T47D (cell line): ENCODE measurements around the gene COL24A1.

ENCODE experiments used
- DNase-seq, 2 experiments: peaks; one replicate each; pipeline versions ENCODE4 v3.0.0 to v3.0.0-alpha.2; 2011 to 2012; ENCODE audit warnings: low read depth in 1 of 2, low spot score in 1 of 2
- JUND ChIP-seq: IDR thresholded peaks from 2 replicates; pipeline ENCODE4 v1.6.1; 2012; ENCODE audit warnings: low read depth
- in situ Hi-C: cut with HindIII; loops from 2 replicates; pipeline ENCODE4 v1.10.0; 2016; ENCODE audit warnings: low sequenced_read_pairs, low pct_unique_long_range_greater_than_20kb

COL24A1 gene

DNA sequence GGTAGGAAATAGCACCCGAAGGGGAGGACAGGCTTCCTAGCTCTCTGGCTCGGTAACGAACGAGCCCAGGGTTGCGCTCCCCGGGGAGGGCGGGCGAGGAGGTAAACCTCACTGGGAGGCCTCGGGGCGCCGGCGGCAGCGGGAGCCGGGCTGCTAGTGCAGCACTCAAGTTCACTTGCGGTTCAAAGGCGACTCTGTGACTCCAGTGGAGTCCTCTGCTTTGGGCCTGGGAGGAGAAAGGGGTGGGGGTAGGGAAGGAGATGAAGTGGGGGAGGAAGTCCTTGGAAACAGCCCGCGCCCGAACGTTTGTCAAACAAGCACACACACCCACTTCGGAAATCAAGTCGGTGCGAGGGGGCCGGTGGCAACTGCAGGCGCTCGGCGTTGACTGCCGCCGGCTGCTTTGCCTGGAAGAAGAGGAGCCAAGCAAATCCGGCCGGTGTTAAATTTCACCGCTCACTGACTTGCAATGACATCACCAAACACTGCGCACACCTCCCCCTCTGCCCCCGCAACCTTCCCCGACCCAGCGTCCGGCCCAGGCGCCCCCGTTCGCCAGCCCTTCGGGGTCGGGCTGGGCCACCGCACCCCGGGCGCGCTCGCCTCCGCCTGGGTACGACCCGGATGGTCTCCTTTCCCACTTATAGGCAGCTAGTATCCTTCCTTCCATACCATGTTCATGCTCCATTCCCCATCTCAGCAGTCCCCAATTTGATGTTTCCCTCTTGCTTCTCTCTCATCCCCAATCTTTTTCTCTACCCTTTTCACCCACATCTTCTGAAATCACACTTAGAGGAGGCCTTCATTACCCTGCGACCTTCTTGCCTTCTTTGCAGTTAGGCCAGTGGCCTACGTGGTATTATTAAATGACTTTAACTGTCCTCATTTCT lies at the start of gene COL24A1:
Gene COL24A1, minus strand, starts transcription at position 207 of the 890 bp plus-strand sequence. CDS start 376 bp downstream, outside the sequence.
- no peak for TF ChIP-seq JUND
- no peak for DNase-seq
- in situ Hi-C loops: no loop called here

DNA sequence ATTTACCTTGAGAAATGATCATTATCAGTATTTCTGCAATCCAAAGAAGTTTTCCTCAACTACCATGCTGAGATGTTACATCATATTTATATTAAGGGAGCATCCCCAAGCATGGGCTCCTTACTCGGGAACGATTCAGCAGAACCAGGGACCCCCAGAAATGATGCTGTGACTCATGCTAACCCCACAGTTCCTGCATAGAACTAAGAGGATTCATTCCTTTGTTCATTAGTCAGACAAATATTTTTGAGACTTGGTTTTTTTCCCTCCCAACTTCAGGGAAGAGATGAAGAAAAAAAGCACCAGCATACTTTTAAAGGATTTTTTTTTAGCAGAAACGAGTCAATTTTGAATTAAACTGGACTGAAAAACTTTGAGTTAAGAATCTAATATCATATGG lies 49.2 kb upstream of the COL24A1 start:
- in situ Hi-C loops: no loop called here
- TF ChIP-seq JUND: no peak
- no peak for DNase-seq

DNA sequence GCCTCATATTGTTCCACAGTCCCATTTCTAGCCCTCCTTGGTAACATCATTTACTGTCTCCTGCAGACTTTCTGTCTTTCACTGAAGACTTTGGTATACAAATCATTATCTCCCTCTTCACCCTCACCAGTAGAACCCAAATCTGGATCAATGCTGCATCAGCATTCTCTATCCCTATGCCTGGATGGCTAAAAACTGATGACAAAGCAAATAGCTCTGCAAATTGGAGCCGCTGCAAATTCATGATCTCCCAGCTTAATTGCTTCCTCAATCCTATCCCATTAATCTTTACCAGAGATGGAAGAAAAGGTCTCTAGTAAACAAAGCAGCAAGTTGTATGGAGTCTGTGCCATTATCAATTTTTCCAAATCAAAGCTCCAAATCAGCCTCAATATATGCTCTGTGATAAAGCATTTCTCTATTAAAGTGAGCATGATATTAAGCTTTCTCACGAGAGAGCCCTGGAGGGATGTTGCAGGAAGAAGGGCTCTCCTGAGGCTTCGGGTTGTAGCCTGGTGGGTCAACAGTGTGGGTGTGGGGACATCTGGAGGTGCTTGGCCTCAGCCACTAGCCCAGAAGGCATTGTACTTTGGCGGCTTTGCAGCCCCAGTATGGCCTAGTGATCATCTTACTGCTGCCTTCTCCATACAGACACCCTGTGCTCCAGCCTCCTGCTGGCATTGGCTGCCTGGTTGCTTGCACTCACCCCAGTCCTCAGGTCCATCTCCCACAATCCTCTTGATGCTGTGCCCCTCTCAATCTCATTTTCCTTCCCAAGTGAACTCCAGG lies 46.2 kb upstream of the COL24A1 start:
- DNase-seq: no peak
- in situ Hi-C loops: no loop called here
- no peak for TF ChIP-seq JUND

DNA sequence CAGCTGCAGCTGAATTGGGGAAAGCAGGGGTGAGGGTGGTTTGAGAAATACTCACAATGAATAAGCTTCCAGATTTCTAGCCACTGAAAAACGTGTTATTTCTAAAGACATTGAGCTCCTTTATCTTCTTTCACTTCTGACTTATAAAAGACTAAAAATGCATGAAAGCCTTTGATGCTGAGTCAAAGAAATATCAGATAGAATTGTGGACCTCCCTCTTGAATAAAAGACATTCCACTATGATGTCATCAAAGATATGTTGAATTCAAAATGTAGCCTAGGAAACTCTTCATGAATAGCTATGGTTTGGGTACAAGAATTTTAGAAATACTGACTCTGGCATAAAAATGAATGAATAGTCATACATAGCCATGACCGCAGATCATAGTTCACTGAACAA lies 44.7 kb upstream of the COL24A1 start:
- TF ChIP-seq JUND: no peak
- DNase-seq: no peak
- in situ Hi-C loops: no loop called here

DNA sequence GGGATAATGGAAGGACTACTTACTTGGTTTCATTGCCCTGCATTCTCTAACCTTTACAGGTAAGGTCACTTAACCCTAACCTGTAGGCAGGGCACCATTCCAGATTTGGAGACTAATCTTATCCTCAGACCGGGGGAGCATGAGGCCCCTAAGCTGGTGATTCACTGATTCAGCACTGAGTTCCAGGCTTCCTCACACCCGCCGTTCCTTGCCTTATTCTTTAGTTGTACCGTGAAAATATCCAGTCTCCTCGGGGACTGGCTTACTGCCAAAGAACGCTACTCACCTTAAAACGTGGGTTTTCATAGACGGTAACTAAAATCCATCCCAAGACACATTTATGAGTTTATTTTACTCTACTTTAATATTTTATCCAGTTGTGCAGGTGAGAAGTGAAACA lies 44.3 kb upstream of the COL24A1 start:
- in situ Hi-C loops: no loop called here
- no peak for DNase-seq
- TF ChIP-seq JUND: no peak

DNA sequence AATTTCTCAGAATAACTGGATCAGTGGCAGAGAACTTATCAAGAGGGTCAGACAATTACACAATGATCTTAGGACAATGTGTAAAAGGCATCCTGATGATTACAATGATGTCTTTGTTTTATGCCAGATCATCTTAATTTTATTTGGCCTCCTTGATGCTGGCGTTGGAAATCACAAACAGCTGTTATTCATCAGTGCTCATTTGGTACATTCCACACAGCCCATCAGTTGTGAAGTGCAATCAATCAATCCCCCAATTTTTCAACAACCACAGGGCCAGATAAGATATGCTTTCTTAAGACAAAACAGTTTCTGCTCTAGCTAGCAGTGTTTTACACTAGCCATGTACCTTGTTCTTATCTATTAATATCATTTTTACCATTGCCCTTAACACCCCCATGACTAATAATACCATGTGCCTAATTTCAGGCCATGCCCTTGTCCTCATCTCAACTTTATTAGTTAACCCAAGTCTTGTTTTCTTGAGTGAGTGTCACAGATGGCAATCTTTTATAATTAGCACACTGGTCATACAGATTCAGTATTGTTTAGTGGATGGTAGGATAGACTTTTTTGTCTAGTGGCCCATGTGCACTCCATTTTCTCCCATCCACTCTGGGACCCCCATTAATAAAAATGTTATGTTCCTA lies 40.8 kb upstream of the COL24A1 start:
- DNase-seq: no peak
- no peak for TF ChIP-seq JUND
- in situ Hi-C loops: no loop called here

DNA sequence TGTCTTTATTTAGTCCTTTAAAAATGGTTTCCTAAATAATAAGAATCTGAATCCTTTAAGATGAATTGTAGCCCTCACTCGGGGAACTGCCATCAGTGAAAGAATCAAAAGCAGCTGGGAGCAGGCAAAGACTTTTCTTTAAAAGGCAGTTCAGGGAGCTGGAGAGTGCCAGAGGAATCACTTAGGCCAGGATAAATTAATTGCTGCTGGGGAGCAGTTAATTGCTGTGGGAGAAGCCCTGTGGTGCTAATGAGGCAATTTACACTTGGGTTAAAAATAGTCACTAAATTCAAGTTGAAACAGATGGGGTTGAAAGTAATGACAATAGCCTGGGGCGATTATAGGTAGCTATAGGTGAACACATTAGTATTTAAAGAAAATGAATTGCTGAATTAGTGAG lies 38.7 kb upstream of the COL24A1 start:
- DNase-seq: no peak

DNA sequence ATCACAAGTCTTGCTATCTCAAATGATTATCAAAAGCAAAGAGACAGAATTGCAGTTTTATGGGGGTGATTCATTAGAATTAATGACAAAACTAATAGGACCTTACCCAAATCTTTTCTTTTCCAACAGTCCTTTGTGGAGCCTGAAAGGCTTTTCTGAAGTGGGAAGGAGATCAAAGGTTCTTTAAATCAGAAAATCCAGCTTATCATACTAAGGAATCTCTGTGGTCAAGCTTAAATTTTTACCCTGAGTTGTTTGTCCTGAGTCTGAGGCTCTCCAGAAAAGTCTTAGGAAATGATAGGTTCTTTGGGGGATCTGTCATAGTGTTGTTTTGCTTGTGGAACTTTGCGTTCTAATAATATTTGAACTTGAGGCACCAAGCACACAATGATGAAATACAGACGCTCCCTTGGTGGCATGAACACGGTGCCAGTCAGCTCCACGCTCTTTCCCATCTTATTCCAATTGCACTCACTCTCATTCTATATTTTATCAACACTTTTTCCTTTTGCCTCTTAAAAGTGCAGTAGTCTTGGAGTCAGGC lies 38.0 kb upstream of the COL24A1 start:
- no peak for TF ChIP-seq JUND
- in situ Hi-C loops: no loop called here
- DNase-seq: no peak

More for the DNA sequence above, 38.7 kb upstream of the COL24A1 start:
- no peak for TF ChIP-seq JUND
- in situ Hi-C loops: no loop called here

DNA sequence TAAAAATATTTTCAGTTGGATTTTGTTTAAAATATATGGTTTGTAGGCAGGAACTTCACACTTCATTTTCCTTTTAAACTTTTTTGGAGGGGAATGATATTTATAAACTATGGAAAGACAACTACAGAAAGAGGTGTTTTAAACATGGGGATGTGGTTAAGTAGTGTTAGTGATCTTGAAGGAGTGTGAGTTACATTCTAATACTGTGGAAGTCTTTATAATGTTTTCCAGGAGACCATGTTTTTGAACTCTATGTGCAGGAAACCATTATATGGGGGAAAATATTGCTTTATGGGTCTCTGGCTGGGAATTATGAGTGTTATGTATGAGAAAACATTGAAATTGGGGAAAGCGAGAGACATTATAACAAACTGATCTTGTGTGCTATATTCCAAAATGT lies 35.8 kb upstream of the COL24A1 start:
- DNase-seq: no peak

DNA sequence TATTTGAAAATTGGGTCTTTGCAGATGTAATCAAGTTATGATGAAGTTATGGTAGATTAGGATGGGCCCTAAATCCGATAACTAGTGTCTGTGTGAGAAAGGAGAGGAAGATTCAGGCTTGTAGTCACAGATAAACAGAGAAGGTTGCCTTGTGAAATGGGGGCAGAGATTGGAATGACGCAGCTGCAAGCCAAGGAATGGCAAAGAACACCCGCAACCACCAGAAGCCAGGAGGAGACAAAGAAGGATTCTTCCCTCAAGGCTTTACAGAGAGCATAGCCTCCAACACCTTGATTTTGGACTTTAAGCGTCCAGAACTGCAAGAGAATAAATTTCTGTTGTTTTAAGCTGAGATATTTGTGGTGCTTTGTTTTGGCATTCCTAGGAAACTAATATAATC lies 35.4 kb upstream of the COL24A1 start:
- DNase-seq: no peak
- in situ Hi-C loops: no loop called here
- TF ChIP-seq JUND: no peak

More for the DNA sequence above, 35.8 kb upstream of the COL24A1 start:
- in situ Hi-C loops: no loop called here
- no peak for TF ChIP-seq JUND

DNA sequence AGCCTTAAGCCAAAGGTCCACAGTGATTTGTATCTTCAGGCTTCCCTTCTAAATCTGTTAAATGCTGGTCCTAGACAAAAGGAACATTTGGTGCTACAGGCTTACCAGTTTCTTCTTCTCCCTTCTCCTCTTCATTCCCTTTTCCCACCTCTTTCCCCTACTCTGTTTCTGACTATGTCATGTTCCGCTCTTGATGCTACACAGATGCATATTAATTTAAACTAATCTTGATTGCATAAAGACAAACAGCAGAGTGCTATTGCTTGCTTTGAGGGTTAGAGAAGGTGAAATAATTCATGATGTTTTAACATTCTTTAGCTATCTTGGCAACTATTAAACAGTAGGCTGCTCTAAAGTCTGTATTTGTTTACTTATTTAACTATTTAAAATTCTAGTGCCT lies 34.3 kb upstream of the COL24A1 start:
- TF ChIP-seq JUND: no peak
- DNase-seq: no peak
- in situ Hi-C loops: no loop called here

DNA sequence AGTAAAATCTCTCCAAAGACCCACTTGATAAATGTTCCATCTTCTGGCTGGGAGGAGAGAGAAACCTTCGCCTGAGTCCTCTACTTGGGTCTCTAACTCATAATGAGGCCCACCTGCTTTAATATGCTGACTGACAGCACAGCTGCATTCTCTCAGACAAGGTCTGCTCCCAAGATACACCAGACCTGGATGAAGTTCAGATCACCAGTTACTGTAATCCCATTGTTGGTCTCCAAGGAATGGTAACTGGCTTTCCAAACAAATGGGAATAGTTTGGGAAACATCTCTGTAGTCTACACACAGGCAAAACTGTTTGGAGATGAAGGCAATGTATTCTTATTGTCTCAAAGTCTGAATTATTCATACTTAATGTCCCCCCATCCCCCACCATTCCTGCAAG lies 27.9 kb upstream of the COL24A1 start:
- no peak for DNase-seq
- no peak for TF ChIP-seq JUND
- in situ Hi-C loops: no loop called here
